KMS-11 (cell line): ENCODE data around the gene TMEM132C.

Experiments used
- H2AFZ ChIP-seq: fragments of 200-600 bp; sonication (generic); 2 replicates; pipeline ENCODE4 v1.6.1; 2016; ENCODE audit warnings: antibody characterized with exemption, mixed run types, low read depth
- H3K27ac ChIP-seq: fragments of 200-600 bp; sonication (generic); 2 replicates; pipeline ENCODE4 v1.6.1; 2016; ENCODE audit warnings: mild to moderate bottlenecking, mixed run types
- H3K27me3 ChIP-seq: fragments of 200-600 bp; sonication (generic); 2 replicates; pipeline ENCODE4 v1.6.1; 2017; ENCODE audit warnings: mild to moderate bottlenecking, low read depth, mixed run types, moderate library complexity; ENCODE audit not compliant: insufficient read depth
- H3K36me3 ChIP-seq: fragments of 200-600 bp; sonication (generic); 2 replicates; pipeline ENCODE4 v1.6.1; 2017; ENCODE audit warnings: mild to moderate bottlenecking, mixed run types; ENCODE audit not compliant: insufficient read depth
- H3K4me1 ChIP-seq: fragments of 200-600 bp; sonication (generic); 2 replicates; pipeline ENCODE4 v1.6.1; 2016; ENCODE audit warnings: mild to moderate bottlenecking, low read depth, mixed run types; ENCODE audit not compliant: poor library complexity, severe bottlenecking
- H3K4me2 ChIP-seq: fragments of 200-600 bp; sonication (generic); 2 replicates; pipeline ENCODE4 v1.7.0; 2016; ENCODE audit warnings: mild to moderate bottlenecking, mixed run types
- H3K4me3 ChIP-seq: fragments of 200-600 bp; sonication (generic); IDR thresholded peaks from 2 replicates; pipeline ENCODE4 v1.6.1; 2017; ENCODE audit warnings: low read depth, low read length, mixed read lengths; ENCODE audit not compliant: insufficient read depth
- H3K79me2 ChIP-seq: fragments of 200-600 bp; sonication (generic); 2 replicates; pipeline ENCODE4 v1.6.1; 2016; ENCODE audit warnings: low read depth, mixed run types; ENCODE audit not compliant: insufficient read depth
- H3K9ac ChIP-seq: fragments of 200-600 bp; sonication (generic); 2 replicates; pipeline ENCODE4 v1.6.1; 2016; ENCODE audit warnings: mild to moderate bottlenecking, mixed run types
- H4K20me1 ChIP-seq: fragments of 200-600 bp; sonication (generic); 2 replicates; pipeline ENCODE4 v1.6.1; 2016; ENCODE audit warnings: mild to moderate bottlenecking, mixed run types; ENCODE audit not compliant: insufficient read depth
- CTCF ChIP-seq: fragments of 200-600 bp; sonication (generic); conservative IDR thresholded peaks from 2 replicates; pipeline ENCODE4 v1.6.1; 2017; ENCODE audit warnings: low read depth, mild to moderate bottlenecking, antibody characterized with exemption, low read length, moderate library complexity, mixed read lengths

TMEM132C gene

GRCh38 chr12:128367961-128368360, 101.0 kb downstream of the TMEM132C start:
- TF ChIP-seq CTCF: no peak

GRCh38 chr12:128381541-128381940, 114.6 kb downstream of the TMEM132C start:
- Histone ChIP-seq H3K27me3 (no peaks in the 10 kb centered on the region), H3K4me2 (no peak overlapping the region), H4K20me1 (no peaks in the 10 kb centered on the region), H3K79me2 (no peaks in the 10 kb centered on the region), H3K9ac (no peak overlapping the region), H3K36me3 (no peaks in the 10 kb centered on the region), H2AFZ (no peak overlapping the region), H3K27ac (no peak overlapping the region), H3K4me3 (no peak overlapping the region), H3K4me1 (no peaks in the 10 kb centered on the region)
- TF ChIP-seq CTCF: no peak

More at GRCh38 chr12:128367961-128368360, 101.0 kb downstream of the TMEM132C start:
- no peak overlapping the region for H3K9ac ChIP-seq
- no peak overlapping the region for H3K4me3 ChIP-seq
- no peak overlapping the region for H2AFZ ChIP-seq
- H4K20me1 ChIP-seq: no peaks in the 10 kb centered on the region
- no peaks in the 10 kb centered on the region for H3K27me3 ChIP-seq
- no peak overlapping the region for H3K27ac ChIP-seq
- H3K4me2 ChIP-seq: no peak overlapping the region
- H3K4me1 ChIP-seq: no peaks in the 10 kb centered on the region
- H3K36me3 ChIP-seq: no peaks in the 10 kb centered on the region
- no peaks in the 10 kb centered on the region for H3K79me2 ChIP-seq

- no peak overlapping the region for H3K9ac ChIP-seq
- no peaks in the 10 kb centered on the region for H4K20me1 ChIP-seq
- H3K4me2 ChIP-seq: no peak overlapping the region
- H2AFZ ChIP-seq: no peak overlapping the region
- no peak overlapping the region for H3K27ac ChIP-seq
- TF ChIP-seq CTCF: no peak
- H3K79me2 ChIP-seq: no peaks in the 10 kb centered on the region
- H3K4me1 ChIP-seq: no peaks in the 10 kb centered on the region
- no peaks in the 10 kb centered on the region for H3K27me3 ChIP-seq
- H3K4me3 ChIP-seq: no peak overlapping the region
- no peaks in the 10 kb centered on the region for H3K36me3 ChIP-seq
These were observed 115.0 kb downstream of the TMEM132C start for GRCh38 chr12:128381946-128382345.

GRCh38 chr12:128382946-128383345, 116.0 kb downstream of the TMEM132C start:
- Histone ChIP-seq H3K79me2 (no peaks in the 10 kb centered on the region), H3K4me2 (no peak overlapping the region), H3K9ac (no peak overlapping the region), H3K4me1 (no peaks in the 10 kb centered on the region), H2AFZ (no peak overlapping the region), H3K4me3 (no peak overlapping the region), H3K27ac (no peak overlapping the region), H4K20me1 (no peaks in the 10 kb centered on the region), H3K27me3 (no peaks in the 10 kb centered on the region), H3K36me3 (no peaks in the 10 kb centered on the region)
- TF ChIP-seq CTCF: no peak
